Neuronal stem cell (in vitro differentiated cells): ENCODE results near the gene CNNM2.

ENCODE experiments used
- DNase-seq: peaks from one replicate; pipeline ENCODE4 v3.0.0-alpha.2; 2013; ENCODE audit warnings: low spot score
- H2AFZ ChIP-seq: one replicate; pipeline ENCODE4 v1.6.1; 2013; ENCODE audit warnings: mild to moderate bottlenecking, low read length, inconsistent platforms
- H2AK5ac ChIP-seq: 2 replicates; pipeline ENCODE4 v1.6.1; 2013; ENCODE audit warnings: low read depth, mild to moderate bottlenecking, inconsistent platforms, low read length, moderate library complexity, mixed read lengths
- H2BK120ac ChIP-seq: 2 replicates; pipeline ENCODE4 v1.6.1; 2013; ENCODE audit warnings: low read depth, mild to moderate bottlenecking, inconsistent platforms, low read length, moderate library complexity, mixed read lengths
- H2BK12ac ChIP-seq: one replicate; pipeline ENCODE4 v1.6.1; 2013; ENCODE audit warnings: low read length, inconsistent platforms
- H2BK15ac ChIP-seq: 2 replicates; pipeline ENCODE4 v1.6.1; 2013; ENCODE audit warnings: mild to moderate bottlenecking, low read length, inconsistent platforms, mixed read lengths
- H2BK5ac ChIP-seq: one replicate; pipeline ENCODE4 v1.6.1; 2013; ENCODE audit warnings: inconsistent platforms, mild to moderate bottlenecking, low read length, moderate library complexity
- H3K14ac ChIP-seq: one replicate; pipeline ENCODE4 v1.6.1; 2013; ENCODE audit warnings: low read length, inconsistent platforms
- H3K18ac ChIP-seq: 2 replicates; pipeline ENCODE4 v1.6.1; 2013; ENCODE audit warnings: low read length, inconsistent platforms
- H3K23ac ChIP-seq: 2 replicates; pipeline ENCODE4 v1.6.1; 2013; ENCODE audit warnings: low read depth, mild to moderate bottlenecking, mixed read lengths, low read length, inconsistent platforms; ENCODE audit not compliant: poor library complexity
- H3K27ac ChIP-seq: replicated peaks from 3 replicates; pipeline ENCODE4 v1.5.1; 2013; ENCODE audit warnings: low read length, inconsistent platforms
- H3K27me3 ChIP-seq, 3 experiments: 2 replicates each; pipeline ENCODE4 v1.6.1; 2013; ENCODE audit warnings: low read length in 3 of 3, mild to moderate bottlenecking in 2 of 3, inconsistent platforms in 1 of 3, low read depth in 1 of 3, mixed read lengths in 1 of 3, moderate library complexity in 1 of 3; ENCODE audit not compliant: control insufficient read depth in 3 of 3, insufficient read depth in 3 of 3
- H3K36me3 ChIP-seq, 2 donors: replicated peaks in 1 of 2; 2 replicates each; pipeline ENCODE4 v1.6.1; 2013; ENCODE audit warnings: low read length in 2 of 2; ENCODE audit not compliant: control insufficient read depth in 2 of 2, insufficient read depth in 2 of 2
- H3K4ac ChIP-seq: 2 replicates; pipeline ENCODE4 v1.6.1; 2013; ENCODE audit warnings: inconsistent platforms, mild to moderate bottlenecking, low read length, moderate library complexity
- H3K4me1 ChIP-seq, 2 donors: 1 replicate in 1 of 2; 2 replicates in 1 of 2; pipeline ENCODE4 v1.6.1; 2013; ENCODE audit warnings: low read length in 2 of 2, low read depth in 1 of 2; ENCODE audit not compliant: control insufficient read depth in 2 of 2, insufficient read depth in 1 of 2
- H3K4me2 ChIP-seq: one replicate; pipeline ENCODE4 v1.6.1; 2013; ENCODE audit warnings: mild to moderate bottlenecking, low read length, inconsistent platforms; ENCODE audit not compliant: insufficient read depth, poor library complexity, severe bottlenecking
- H3K4me3 ChIP-seq, 2 donors: 2 replicates each; pipeline ENCODE4 v1.5.1; 2013; ENCODE audit warnings: low read length in 2 of 2, mild to moderate bottlenecking in 2 of 2, inconsistent platforms in 1 of 2, moderate library complexity in 1 of 2
- H3K79me1 ChIP-seq: one replicate; pipeline ENCODE4 v1.6.1; 2013; ENCODE audit warnings: low read depth, mild to moderate bottlenecking, inconsistent platforms, low read length, moderate library complexity
- H3K9ac ChIP-seq: one replicate; pipeline ENCODE4 v1.6.1; 2013; ENCODE audit warnings: mild to moderate bottlenecking, low read depth, low read length, inconsistent platforms; ENCODE audit not compliant: poor library complexity
- H3K9me3 ChIP-seq, 2 donors: replicated peaks in 1 of 2; 2 replicates each; pipeline versions ENCODE3 to v1.6.1; 2013; ENCODE audit warnings: low read length in 2 of 2, mild to moderate bottlenecking in 2 of 2, inconsistent platforms in 1 of 2, low read depth in 1 of 2, mixed read lengths in 1 of 2, moderate library complexity in 1 of 2; ENCODE audit not compliant: control insufficient read depth in 2 of 2, insufficient read depth in 1 of 2
- H4K8ac ChIP-seq: one replicate; pipeline ENCODE4 v1.6.1; 2013; ENCODE audit warnings: low read depth, mild to moderate bottlenecking, inconsistent platforms, low read length, moderate library complexity
- H4K91ac ChIP-seq: one replicate; pipeline ENCODE4 v1.6.1; 2013; ENCODE audit warnings: low read length, low read depth, mild to moderate bottlenecking, inconsistent platforms; ENCODE audit not compliant: poor library complexity
- WGBS, 2 donors: extraction: QIAGEN DNeasy Blood & Tissue Kit; methylation state at CpG; one replicate each; pipeline ENCODE4 v1.1.7; 2013; ENCODE audit warnings: missing lambda C conversion rate in 2 of 2, mixed read lengths in 1 of 2; ENCODE audit not compliant: insufficient read length in 2 of 2, insufficient replicate concordance in 1 of 2; ENCODE audit errors: extremely low coverage in 2 of 2; 5-methylcytosine and 5-hydroxymethylcytosine counted together

CNNM2 gene

DNA sequence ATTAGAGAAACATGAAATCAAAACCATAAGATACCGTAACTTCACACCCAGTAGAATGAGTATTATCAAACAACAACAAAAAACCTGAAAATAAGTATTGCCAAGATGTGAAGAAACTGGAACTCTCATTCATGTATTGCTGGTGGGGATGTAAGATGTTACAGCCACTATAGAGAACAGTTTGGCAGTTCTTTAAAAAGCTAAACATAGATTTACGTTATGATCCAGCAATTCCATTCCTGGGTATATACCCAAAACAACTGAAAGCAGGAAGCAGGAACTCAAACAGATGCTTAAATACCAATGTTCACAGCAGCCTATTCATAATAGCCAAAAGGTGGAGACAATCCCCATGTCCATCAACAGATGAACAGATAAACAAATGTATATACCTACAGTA is 202.5 kb downstream of the CNNM2 start:
- Histone ChIP-seq H2AK5ac (no peak overlapping the region), H3K9me3 (no peaks in the 10 kb centered on the region), H2BK12ac (no peak overlapping the region), H4K91ac (no peak overlapping the region), H2AFZ (no peak overlapping the region), H3K4me1 (peaks cover 0 to 2% of the 10 kb centered on the region in 2 donors), H3K27me3 (no peaks in the 10 kb centered on the region), H3K9ac (no peak overlapping the region), H3K79me1 (peaks cover 2% of the 10 kb centered on the region), H3K4me2 (no peak overlapping the region), H3K18ac (no peak overlapping the region), H4K8ac (no peak overlapping the region), H3K27ac (no peak overlapping the region), H3K23ac (no peak overlapping the region), H3K4me3 (no peak overlapping the region), H2BK5ac (no peak overlapping the region), H3K36me3 (no peaks in the 10 kb centered on the region), H2BK120ac (no peak overlapping the region), H2BK15ac (no peak overlapping the region), H3K4ac (no peak overlapping the region), H3K14ac (no peak overlapping the region)
- WGBS, 2 donors = no CpG with 5 or more reads among the region's 2 CpGs
- DNase-seq = no peak

- Histone ChIP-seq H3K79me1 (peaks cover 2% of the 10 kb centered on the region), H3K23ac (no peak overlapping the region), H3K4me1 (peaks cover 0 to 2% of the 10 kb centered on the region in 2 donors), H3K4me3 (no peak overlapping the region), H3K9me3 (no peaks in the 10 kb centered on the region), H3K4ac (no peak overlapping the region), H2BK15ac (no peak overlapping the region), H4K91ac (no peak overlapping the region), H3K14ac (no peak overlapping the region), H4K8ac (no peak overlapping the region), H3K4me2 (no peak overlapping the region), H3K36me3 (no peaks in the 10 kb centered on the region), H2AK5ac (no peak overlapping the region), H3K18ac (no peak overlapping the region), H2BK120ac (no peak overlapping the region), H3K27ac (no peak overlapping the region), H3K27me3 (no peaks in the 10 kb centered on the region), H3K9ac (no peak overlapping the region), H2BK5ac (no peak overlapping the region), H2AFZ (no peak overlapping the region), H2BK12ac (no peak overlapping the region)
- no CpG with 5 or more reads among the region's 2 CpGs for WGBS, 2 donors
- no peak for DNase-seq
These were observed 203.1 kb downstream of the CNNM2 start for GRCh38 chr10:103120977-103121735.

- no peak overlapping the region for H3K18ac ChIP-seq
- no peak overlapping the region for H2AFZ ChIP-seq
- no peaks in the 10 kb centered on the region for H3K79me1 ChIP-seq
- no peak overlapping the region for H2BK5ac ChIP-seq
- no peak overlapping the region for H3K4me3 ChIP-seq
- no peak overlapping the region for H3K9ac ChIP-seq
- H3K14ac ChIP-seq = no peak overlapping the region
- H3K4ac ChIP-seq = no peak overlapping the region
- no peak overlapping the region for H2BK120ac ChIP-seq
- H3K36me3 ChIP-seq = peaks cover 3 to 10% of the 10 kb centered on the region in 2 donors
- H3K23ac ChIP-seq = no peak overlapping the region
- no CpG with 5 or more reads among the region's 7 CpGs for WGBS, 2 donors
- no peak overlapping the region for H3K4me2 ChIP-seq
- no peak overlapping the region for H2BK12ac ChIP-seq
- no peak for DNase-seq
- no peak overlapping the region for H4K91ac ChIP-seq
- no peak overlapping the region for H3K27ac ChIP-seq
- no peak overlapping the region for H2AK5ac ChIP-seq
- no peaks in the 10 kb centered on the region for H3K27me3 ChIP-seq
- no peaks in the 10 kb centered on the region for H3K9me3 ChIP-seq
- H4K8ac ChIP-seq = no peak overlapping the region
- no peak overlapping the region for H2BK15ac ChIP-seq
- H3K4me1 ChIP-seq = peaks cover 0 to 2% of the 10 kb centered on the region in 2 donors
These were observed 205.4 kb downstream of the CNNM2 start for GRCh38 chr10:103123282-103124024.

GRCh38 chr10:103124420-103125096 is 206.5 kb downstream of the CNNM2 start:
- Histone ChIP-seq H3K4ac (no peak overlapping the region), H3K14ac (no peak overlapping the region), H2AK5ac (no peak overlapping the region), H2BK15ac (no peak overlapping the region), H3K18ac (no peak overlapping the region), H3K9me3 (no peaks in the 10 kb centered on the region), H3K27me3 (no peaks in the 10 kb centered on the region), H4K91ac (no peak overlapping the region), H2AFZ (no peak overlapping the region), H2BK120ac (no peak overlapping the region), H3K36me3 (peaks cover 3 to 10% of the 10 kb centered on the region in 2 donors), H3K4me3 (no peak overlapping the region), H3K4me2 (no peak overlapping the region), H3K4me1 (peaks cover 0 to 2% of the 10 kb centered on the region in 2 donors), H3K23ac (no peak overlapping the region), H3K9ac (no peak overlapping the region), H2BK12ac (no peak overlapping the region), H4K8ac (no peak overlapping the region), H3K27ac (no peak overlapping the region), H2BK5ac (no peak overlapping the region), H3K79me1 (no peaks in the 10 kb centered on the region)
- WGBS, 2 donors = no CpG with 5 or more reads among the region's 4 CpGs
- DNase-seq = no peak
